Measurements from ENCODE around the gene ANKRD62. TPM values are rescaled to one million over a fixed set of nuclear protein-coding genes. Genes with fewer than 3 reads are reported as not detected.

ANKRD62 gene
- polyA plus RNA-seq, 1 donor from 2014 or later, result not detected

- Mint-ChIP-seq H3K4me3 (no peak overlapping the region), H3K27ac (no peak overlapping the region), H3K4me1 (no peaks in the 10 kb centered on the region), H3K36me3 (no peaks in the 10 kb centered on the region), H3K27me3 (peaks cover 6% of the 10 kb centered on the region), H3K9me3 (peaks cover 0 to 13% (median 5%) of the 10 kb centered on the region in 3 donors)
Measured at GRCh38 chr18:12162786-12163185, 69.1 kb downstream of the ANKRD62 start.

- Mint-ChIP-seq H3K27me3 (peaks cover 9% of the 10 kb centered on the region), H3K36me3 (no peaks in the 10 kb centered on the region), H3K4me1 (no peaks in the 10 kb centered on the region), H3K9me3 (peaks cover 0 to 13% (median 9%) of the 10 kb centered on the region in 3 donors), H3K27ac (no peak overlapping the region), H3K4me3 (no peak overlapping the region)
Measured at GRCh38 chr18:12165038-12165768, 71.6 kb downstream of the ANKRD62 start.

Other genes with a start within 250 kb of the ANKRD62 start
- gene CHMP1B, start 242.4 kb upstream of the ANKRD62 start, polyA plus RNA-seq, result 49.1 TPM
- gene MPPE1, start 185.5 kb upstream of the ANKRD62 start, polyA plus RNA-seq, result 36.2 TPM
- gene IMPA2, start 112.3 kb upstream of the ANKRD62 start, polyA plus RNA-seq, result 11.9 TPM
- not detected for gene CIDEA, start 160.5 kb downstream of the ANKRD62 start, polyA plus RNA-seq
- 25.1 TPM for gene TUBB6, start 214.4 kb downstream of the ANKRD62 start, polyA plus RNA-seq